BLaER1 (cell line): ENCODE results near the gene MTM1.

ENCODE experiments used
- H3K27ac ChIP-seq: shearing (Covaris generic); formaldehyde crosslinking; 2 replicates; pipeline ENCODE4 v1.8.1; 2022
- H3K27me3 ChIP-seq: shearing (Covaris generic); formaldehyde crosslinking; 2 replicates; pipeline ENCODE4 v1.8.1; 2022
- H3K36me3 ChIP-seq: shearing (Covaris generic); formaldehyde crosslinking; 2 replicates; pipeline ENCODE4 v1.8.1; 2022
- H3K4me1 ChIP-seq: shearing (Covaris generic); formaldehyde crosslinking; 2 replicates; pipeline ENCODE4 v1.8.1; 2022
- H3K4me2 ChIP-seq: shearing (Covaris generic); formaldehyde crosslinking; 2 replicates; pipeline ENCODE4 v1.8.1; 2022
- H3K4me3 ChIP-seq: shearing (Covaris generic); formaldehyde crosslinking; 2 replicates; pipeline ENCODE4 v1.8.1; 2022
- H3K9ac ChIP-seq: shearing (Covaris generic); formaldehyde crosslinking; 2 replicates; pipeline ENCODE4 v1.8.1; 2022
- H3K9me3 ChIP-seq: shearing (Covaris generic); formaldehyde crosslinking; 2 replicates; pipeline ENCODE4 v1.8.1; 2022
- H4K20me1 ChIP-seq: shearing (Covaris generic); formaldehyde crosslinking; 2 replicates; pipeline ENCODE4 v1.8.1; 2022
- Cebpa-rat ChIP-seq: shearing (Covaris generic); IDR thresholded peaks from 2 replicates; pipeline ENCODE4 v1.8.1; 2022

Gene MTM1

GRCh38 chrX:150715184-150715583, 146.8 kb downstream of the MTM1 start:
- H3K4me2 ChIP-seq: no peak overlapping the region
- H4K20me1 ChIP-seq: peaks cover 4% of the 10 kb centered on the region; the same call in 1 of the 2 replicates
- H3K4me1 ChIP-seq: peaks cover 18% of the 10 kb centered on the region; the same call in 1 of the 2 replicates
- no peak overlapping the region for H3K4me3 ChIP-seq
- H3K27ac ChIP-seq: no peak overlapping the region
- H3K36me3 ChIP-seq: no peaks in the 10 kb centered on the region
- no peak overlapping the region for H3K9ac ChIP-seq
- no peaks in the 10 kb centered on the region for H3K9me3 ChIP-seq
- no peak for TF ChIP-seq Cebpa-rat
- no peaks in the 10 kb centered on the region for H3K27me3 ChIP-seq

- Histone ChIP-seq H3K4me2 (no peak overlapping the region), H3K9me3 (peaks cover 5% of the 10 kb centered on the region; the same call in 1 of the 2 replicates), H3K4me3 (no peak overlapping the region), H3K36me3 (no peaks in the 10 kb centered on the region), H3K27ac (no peak overlapping the region), H3K4me1 (no peaks in the 10 kb centered on the region), H4K20me1 (no peaks in the 10 kb centered on the region), H3K9ac (no peak overlapping the region), H3K27me3 (no peaks in the 10 kb centered on the region)
- no peak for TF ChIP-seq Cebpa-rat
These were observed 151.2 kb downstream of the MTM1 start for GRCh38 chrX:150719621-150720020.
